HG03354 (cell line): ENCODE data around the gene GDPD4.

ENCODE experiments used
- ATAC-seq: cut with Tn5 transposase; IDR thresholded peaks from one replicate; pipeline ENCODE4 v1.9.1; 2021; ENCODE audit warnings: mild to moderate bottlenecking; ENCODE audit not compliant: unreplicated experiment, poor library complexity, severe bottlenecking

The GDPD4 gene, protein sequence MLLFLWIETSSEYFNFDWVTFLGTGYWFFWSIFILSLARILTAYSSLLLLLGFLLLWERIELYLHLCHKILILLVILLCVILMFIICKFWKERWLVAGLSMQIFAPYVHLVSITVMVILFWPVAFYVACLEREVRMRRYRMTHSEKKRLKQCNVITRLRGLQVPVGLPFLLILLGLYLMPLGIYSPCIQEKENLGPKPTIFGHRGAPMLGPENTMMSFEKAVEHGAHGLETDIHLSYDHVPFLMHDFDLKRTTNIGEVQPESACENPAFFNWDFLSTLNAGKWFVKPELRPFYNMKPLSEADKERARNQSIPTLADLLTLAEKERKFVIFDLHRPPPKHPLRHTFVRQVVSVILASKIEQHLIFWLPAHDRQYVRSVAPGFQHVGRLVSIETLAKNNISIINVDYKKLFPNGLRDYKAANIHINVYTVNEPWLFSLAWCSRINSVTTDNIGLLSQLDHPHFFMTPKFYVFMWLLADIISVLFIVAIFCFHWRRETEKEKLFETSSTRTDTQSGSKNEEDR

DNA sequence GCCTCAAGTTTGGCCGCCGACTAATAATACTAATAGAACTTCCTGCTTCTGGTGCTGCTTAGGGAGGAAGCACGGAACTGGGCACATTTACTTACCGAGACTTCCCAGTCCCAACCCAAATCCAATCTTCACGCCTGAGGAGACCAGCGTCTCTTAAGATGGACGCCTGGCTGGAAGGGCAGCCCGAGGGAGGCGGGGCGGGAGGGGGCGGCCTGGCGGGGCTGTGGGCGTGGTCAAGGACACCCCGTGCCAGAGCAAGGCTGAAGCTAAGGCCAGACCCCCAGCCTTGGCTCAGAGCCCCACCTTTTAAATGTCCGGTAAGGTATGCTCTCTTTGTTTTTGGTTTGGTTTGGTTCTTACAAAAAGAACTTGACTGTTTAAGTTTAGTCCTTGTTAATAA is at the start of gene GDPD4:
TSS of gene GDPD4 (minus strand) at position 177 of the 400 bp plus-strand sequence. CDS start 16,549 bp downstream, outside the sequence.
- no peak for ATAC-seq

DNA sequence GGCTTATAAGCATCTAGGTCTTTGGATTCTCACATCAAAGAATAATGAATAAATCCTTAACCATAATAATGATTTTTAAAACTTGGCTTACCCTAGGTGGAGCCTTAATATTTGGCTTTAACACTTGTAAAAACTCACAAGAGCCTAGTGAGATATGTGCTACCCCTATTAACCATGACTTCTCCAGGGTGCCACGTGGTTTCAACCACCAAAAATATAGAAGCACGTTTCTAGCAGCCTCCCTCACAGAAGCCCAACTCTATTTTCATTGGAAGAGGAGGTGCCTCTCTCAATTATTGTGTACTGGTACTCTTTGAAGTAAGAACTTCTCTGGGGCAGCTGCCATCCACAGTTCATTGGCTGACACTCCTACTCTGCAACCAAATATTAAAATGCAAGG is 46.5 kb upstream of the GDPD4 start:
- ATAC-seq, result no peak

DNA sequence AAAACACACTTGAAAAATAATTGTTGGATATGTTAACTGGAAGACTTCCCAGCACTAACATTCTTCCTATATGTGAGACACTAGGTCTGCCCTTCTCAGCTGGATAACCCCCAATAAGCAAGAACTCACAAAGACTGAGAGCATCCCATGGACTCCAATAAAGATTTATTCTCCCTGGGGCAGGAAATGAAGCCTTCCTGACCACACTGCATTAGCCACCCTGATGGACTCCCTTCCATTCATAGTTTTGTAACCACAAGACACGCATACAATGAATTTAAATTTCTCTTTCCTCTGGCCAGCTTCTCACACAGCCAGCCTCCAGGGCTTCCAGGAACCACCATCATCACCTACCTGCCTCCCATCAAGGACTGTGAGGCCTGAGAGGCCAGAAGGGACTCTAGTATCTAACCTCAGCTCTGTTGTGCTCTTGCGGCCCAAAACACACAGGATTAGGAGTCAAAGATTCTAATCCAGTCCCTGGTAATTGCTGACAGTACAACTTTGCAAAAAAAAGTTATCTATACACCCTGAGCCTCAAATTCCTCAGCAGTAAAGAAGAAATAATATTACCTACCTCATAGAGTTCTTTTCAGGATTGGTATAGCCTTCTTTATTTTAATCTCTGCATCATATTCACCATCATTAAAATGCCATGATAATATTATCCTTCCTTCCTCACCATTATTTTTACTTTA is 45.6 kb upstream of the GDPD4 start:
- no peak for ATAC-seq

DNA sequence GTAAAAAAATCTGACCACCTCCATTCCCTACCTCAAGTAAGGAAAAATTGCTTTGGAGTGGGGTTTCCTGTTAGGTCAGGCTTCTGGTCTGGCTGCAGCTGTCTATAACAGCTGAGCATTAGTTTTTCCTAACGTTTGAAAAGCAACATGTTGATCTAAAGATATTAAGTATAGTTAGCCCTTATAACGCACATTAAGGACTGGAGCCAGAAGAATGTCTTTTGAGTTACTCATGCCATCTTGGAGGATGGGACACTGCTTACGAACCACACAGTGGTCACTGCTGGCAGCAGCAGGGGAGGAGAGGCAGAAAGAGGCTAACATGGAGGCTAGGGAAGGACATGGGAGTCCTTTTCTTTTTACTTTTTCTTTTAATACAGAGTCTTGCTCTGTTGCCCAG is 44.1 kb upstream of the GDPD4 start:
- no peak for ATAC-seq

DNA sequence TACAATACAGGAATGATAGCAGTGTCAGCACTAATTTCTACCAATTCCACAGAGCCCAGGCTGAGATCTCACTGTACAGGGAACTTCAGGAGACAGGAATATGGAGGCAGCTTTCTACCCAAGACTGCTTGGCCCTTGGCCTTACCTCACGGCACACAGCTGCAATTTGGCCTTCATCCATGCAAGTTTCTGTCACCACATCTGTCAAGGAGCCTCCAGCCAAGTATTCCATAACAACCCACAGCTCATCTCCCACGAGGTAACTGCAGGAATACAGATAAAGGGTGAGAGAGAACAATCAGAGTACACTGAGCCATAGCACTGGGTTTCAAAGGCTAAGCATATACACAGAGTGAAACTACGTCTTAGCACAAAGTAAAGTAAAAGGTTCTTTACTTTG is 39.0 kb upstream of the GDPD4 start:
- ATAC-seq, result no peak

DNA sequence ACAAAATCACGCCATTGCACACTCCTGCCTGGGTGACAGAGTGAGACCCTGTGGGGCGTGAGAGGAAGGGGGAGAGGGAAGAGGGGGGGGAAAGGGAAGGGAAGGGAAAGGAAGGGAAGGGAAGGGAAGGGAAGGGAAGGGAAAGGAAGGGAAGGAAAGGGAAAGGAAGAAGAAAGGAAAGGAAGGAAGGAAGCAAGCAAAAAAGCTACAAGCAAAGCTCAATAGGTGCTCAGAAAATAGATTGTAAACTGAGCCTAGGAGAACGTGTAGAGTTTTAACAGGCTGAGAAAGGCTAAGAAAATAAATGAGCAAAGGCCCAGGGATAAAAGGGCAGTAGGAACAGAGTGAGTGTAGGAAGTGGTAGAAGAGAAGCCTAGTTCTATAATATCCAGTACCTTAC is 30.8 kb upstream of the GDPD4 start:
- no peak for ATAC-seq

DNA sequence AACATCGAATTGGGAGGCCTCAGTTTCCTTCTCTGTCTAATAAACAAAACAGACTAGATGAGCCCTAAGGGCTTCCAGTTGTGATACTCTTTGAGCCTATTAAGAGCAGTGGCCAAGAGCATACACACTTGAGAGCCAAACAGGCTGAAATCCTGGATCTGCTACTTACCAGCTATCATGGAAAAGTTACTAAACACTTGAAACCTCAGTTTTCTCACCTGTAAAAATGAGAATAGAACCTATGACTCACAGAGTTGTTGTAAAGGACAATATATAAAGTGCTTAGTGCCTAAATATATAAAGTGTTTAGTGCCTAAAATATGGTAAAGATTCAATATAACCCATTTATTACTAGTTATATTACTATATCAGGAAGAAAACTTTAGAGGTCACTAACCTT is 23.7 kb upstream of the GDPD4 start:
- ATAC-seq, result no peak

DNA sequence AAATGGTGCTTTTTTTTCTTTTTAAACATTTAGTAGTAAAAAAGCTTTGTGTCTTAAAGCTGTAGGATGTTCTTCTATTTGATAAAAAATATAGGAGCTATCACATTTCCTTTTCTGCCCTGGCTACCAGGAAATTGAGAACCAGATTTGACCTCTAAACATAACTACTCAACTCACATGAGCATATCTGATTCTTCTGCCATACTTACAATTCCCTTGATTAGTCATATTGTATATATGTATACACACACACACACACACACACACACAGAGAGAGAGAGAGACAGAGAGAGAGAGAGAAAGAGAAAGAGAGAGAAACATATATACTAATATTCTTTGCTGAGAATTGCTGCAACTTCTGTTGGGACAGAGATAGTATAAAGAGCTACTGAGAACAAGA is 23.0 kb upstream of the GDPD4 start:
- ATAC-seq, result no peak

DNA sequence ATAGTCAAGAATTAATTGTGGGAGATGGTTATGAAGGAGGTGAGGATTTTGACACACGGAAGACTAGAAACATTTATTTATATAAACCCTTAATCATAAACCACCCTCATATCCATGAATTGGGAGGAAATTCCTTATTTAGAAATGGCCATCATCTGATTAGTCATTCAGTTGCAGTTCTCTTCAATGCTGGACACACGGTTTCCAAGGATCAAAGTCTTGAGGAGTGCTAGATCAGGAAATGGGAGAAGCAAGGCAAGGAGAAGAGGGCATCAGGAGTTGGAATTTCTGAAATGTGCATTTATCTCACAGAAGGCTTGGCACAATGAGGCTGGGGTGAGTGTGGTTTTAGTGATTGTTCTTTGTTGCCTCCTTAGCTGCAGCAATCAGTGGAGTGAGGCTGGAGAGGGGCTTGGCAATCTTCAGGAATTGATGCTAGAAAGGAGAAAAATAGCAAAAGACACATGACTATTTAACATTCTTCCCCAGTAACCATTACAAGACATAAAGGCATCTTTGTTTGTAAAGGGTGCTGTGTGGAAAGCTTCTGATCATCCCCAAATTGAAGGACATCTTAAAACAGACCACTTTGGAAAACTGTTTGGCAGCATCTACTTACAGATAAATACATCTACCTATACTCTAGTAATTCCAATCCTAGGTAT is 21.6 kb upstream of the GDPD4 start:
- no peak for ATAC-seq

DNA sequence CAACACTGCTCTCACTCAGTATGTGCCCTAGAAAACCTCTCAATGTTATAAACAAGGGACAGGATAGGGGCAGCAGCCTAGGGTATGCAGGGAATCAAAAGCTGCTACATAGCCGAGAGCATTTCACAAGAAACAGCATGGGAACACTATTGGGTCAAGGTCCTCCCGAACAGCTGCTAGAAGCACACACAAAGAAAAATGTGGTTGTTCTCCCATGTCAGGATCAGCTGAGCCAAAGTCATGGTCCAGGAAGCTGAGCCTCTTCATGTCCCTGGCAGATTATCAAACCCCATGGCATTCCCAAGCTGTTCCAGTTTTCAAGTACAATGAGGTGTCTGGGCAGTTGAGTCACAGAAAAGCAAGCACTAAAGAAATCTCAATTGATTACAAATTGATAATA is 21.0 kb upstream of the GDPD4 start:
- no peak for ATAC-seq

DNA sequence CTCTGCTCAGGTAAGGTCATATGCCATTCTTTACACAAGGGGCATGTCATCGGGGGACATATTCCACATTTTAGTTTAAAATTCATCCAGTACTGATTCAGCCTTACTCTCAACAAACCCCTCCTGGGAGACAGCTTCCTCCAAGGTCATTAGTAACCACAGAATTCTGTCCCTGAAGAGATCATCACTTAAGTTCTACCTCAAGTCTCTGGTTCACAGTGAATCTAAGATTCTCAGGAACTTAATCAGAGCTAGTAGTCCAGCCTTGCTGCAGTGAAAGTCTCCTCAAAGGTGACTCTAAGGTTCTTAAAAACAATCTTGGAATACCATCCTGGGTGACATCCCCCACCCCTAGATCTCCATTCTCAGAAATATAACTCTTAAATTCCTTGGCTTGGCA is 18.9 kb upstream of the GDPD4 start:
- no peak for ATAC-seq

DNA sequence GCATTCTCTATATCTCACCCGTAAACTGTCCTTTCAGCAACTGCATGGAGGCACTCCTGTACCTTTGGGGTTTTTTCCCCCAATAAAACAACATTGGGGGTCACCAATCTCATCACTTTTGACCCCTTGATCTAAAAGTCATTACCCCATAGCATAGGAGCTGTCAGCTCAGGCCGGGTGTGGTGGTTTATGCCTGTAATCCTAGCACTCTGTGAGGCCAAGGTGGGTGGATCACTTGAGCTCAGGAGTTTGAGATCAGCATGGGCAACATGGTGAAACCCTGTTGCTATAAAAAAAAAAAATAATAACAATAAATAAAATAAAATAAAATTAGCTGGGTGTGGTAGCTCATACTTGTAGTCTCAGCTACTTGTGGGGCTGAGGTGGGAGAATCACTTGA is 17.1 kb upstream of the GDPD4 start:
- no peak for ATAC-seq

DNA sequence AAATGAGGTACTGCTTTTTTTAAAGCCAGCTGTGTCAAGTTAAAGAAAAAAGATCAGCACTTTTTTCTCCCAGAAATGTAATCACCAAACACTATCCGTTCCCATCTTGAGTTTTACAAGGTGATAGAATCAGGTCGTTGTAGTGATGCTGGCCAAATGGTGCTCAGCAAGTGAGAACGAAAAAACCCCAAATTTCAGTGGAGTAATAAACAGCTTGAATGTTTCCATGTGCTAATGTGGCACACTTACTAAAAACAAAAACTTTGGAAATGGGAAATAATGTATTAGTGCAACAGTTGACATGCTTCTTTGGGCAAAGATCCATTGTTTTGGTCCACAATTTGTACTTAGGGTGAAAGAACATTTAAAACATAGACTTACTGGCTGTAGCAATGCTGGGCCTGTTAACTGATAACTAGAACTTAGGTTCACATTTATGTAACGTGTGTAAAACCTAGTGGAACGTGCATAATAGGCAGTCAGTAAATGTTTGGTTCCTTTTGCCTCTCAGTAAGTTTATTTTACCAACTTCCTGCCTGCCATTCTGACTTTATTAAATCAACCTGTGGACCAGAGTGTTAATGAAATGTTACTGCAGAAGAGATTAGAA is 15.4 kb upstream of the GDPD4 start:
- no peak for ATAC-seq

DNA sequence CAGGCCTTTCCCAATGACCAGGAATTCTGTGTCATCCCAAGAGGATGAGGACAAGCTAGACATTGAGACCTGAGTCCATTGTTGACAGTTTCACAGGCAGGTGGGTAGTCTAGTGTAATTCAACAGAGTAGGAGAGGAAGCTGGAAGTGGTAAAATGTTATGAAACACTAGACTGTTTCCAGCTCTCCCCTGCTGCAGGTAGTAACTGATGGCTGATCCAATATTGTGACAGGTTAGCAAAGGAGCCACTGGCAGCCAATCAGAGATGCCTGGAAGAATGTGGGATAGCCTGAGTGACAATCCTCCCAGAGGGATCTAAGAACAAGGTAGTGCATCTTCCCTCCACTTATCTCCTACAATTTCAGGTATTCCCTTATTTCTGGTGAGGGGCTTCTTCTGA is 10.6 kb upstream of the GDPD4 start:
- ATAC-seq, result no peak

DNA sequence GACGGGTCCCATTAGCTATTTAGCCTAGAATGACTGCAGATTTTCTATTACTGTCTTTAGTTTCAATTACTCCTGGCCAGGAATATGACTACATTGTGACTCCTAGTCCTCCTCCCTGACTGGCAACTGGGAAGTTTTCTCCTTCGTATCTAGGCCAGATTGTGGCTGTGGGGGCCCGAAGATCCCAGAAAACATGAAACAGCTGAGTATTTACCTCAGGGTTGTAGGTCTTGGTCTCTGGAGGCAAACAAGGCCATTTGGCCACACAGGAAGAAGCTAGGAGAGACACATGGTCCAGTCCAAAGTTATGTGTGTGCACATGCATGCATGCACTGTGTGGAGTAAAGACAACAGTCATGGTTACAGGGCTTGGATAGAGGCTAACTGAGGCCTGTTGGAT is 10.2 kb upstream of the GDPD4 start:
- ATAC-seq, result no peak

DNA sequence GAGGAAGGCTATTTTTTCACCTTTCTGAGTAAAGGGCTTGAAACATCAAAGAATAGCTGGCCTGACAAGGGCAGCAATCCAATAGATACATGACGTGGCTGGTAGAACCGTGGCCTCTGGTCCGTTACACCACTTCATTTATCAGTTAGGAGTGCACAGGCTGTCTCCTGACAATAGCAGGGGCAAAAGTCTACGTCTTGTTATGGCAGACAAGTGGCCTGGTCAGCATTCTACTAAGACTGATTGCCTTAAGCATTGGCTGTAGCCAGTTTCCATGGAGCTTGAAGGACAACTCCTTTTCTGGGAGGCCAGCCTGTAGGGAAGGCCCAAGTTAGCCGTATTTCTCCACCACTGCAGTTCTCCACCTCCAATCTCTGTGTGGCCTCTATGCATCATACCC is 9.2 kb upstream of the GDPD4 start:
- ATAC-seq, result no peak

DNA sequence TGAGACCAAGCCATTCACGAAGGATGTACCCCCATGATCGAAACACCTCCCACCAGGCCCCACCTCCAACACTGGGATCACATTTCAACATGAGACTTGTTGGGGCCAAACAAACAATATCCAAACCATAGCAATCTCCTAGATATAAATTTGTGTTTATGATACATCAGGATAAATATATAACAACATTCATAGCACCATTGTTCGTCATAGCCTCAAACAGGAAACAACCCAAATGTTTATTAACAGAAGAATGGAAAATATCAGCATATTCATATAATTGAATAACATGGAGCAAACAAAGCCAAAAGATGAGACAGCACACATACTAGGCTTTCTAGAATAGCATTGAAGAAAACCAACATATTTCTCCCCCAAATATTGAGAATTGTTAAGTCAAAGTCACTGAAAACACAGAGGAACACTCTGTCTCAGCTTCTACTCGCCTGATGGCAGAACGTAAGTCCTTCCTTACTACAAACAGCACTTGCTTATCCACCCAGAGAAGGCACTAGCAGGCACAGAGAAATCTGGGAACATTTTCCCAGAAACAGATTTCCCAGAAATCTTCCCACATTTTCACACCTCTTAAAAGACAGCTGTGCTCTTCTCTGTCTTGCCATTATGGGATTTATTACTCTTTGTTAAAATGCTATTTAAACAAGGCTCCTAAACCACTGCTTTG is 8.1 kb upstream of the GDPD4 start:
- no peak for ATAC-seq

DNA sequence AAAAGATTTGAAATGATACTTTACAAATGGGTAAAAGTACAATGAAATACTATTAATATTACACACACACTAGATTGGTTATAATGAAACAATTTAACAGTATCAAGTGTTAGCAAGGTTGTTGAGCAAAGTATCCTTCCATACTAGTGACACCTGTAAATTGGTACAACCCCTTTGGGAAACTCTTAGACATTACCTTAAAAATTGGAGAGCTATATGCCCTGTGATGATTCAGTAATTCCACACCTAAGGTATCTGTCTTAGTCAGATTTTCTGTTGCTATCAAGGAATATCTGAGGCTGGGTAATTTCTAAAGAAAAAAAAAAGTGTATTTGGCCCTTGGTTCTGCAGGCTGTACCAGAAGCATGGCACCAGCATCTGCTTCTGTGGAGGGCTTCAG is 7.4 kb upstream of the GDPD4 start:
- ATAC-seq, result no peak

DNA sequence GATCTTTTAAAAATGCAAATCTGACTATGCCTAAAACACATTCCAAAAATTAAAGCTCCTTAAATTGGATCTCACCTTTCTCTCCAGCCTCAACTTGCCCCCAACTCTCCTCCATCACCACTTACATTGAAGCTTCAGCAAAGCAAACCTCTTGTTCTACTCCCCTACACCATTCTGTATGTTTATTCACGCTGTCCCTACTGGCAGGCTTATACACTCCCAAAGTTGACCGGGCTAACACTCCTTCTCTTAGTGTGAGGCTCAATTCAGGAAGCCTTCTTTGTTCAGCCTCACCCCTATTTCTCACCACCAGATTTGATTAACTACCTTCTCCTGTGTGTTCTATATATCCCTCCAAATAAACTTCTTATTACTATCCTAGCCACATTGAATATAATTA is 1.8 kb upstream of the GDPD4 start:
- no peak for ATAC-seq

DNA sequence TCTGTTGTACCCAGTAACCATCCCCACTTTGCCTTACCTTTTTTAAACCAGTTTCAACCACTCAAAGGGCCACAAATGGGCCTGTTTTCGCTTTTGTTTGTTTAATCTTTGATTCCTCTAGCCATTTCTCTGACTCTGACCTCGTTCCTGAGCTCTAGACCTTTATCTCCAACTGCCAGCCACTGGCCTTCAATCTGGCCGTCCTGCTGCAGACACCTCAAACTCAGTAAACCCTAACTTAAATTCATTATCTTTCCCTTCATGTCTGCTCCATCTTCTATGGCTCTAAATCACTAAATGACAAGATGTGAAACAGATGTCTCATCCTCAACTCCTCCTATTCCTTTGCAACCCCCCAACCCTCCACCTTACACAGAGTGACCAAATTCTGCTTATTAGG is 1.3 kb upstream of the GDPD4 start:
- no peak for ATAC-seq
